Stimulated activated CD4-positive, alpha-beta T cell treated with anti-CD3 and anti-CD28 coated beads, Interleukin-2, amount 100 ng/mL, for 4 hours (primary cell): ENCODE results near the gene EMC1.
"Not testable (repeated sequence)": the region's sequence is repeated elsewhere in the genome, so short reads cannot be mapped to it uniquely, and the experiment has no call there.

Experiments
- DNase-seq: peaks from one replicate; pipeline ENCODE4 v3.0.0-alpha.2; 2020; ENCODE audit warnings: low read depth

The EMC1 gene

DNA sequence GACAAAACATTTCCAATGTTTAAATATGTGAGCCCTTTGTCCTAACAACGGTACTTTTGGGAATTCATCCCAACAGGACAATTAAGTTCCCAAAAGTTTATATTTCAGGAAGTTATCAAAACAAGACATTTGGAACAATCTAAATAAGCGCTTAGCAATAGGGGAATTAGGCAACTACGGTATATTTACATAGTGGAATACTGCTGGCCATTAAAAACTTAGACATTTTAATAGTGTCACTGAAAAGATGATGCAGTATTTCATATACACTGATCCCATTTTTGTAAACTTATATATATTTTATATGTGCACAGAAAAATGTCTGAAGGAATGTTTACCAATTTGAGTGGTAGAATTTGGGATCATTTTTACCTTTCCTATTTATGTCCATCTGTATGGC, 62.1 kb downstream of the EMC1 start:
- DNase-seq, result no peak

DNA sequence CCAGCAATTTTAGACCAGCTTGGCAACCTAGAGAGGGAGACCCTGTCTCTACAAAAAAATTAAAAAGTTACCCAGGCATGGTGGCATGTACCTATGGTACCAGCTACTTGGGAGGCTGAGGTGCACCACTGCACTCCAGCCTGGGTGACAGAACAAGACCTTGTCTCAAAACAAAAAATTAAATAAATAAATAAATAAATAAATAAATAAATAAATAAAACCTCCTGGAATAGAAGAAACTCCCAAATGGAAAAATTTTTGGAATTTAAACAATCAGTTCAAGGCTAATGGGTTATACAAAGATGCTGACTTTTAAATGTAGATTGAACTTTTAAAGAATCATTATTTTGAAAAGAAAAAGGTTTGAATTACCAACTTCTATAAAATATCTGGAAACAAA, 63.5 kb downstream of the EMC1 start:
- no peak for DNase-seq

DNA sequence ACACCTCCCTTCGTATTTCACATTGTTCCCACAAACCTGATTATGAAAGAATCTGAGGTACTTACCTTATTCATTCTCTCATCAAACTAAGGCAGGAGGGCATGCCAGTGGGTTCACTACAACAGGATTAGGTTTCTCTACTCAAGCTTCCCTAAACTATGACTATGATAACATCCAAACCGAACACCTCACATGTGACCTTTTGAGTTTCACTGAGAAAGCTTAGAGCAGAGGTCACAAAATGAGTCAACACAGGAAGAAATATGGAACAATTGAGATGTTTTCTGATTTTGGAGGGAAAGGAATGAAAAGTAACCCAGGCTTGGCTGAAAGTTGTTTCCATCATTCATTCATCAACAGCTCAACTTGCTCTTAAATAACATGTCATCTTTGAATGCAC, 65.3 kb downstream of the EMC1 start:
- no peak for DNase-seq

DNA sequence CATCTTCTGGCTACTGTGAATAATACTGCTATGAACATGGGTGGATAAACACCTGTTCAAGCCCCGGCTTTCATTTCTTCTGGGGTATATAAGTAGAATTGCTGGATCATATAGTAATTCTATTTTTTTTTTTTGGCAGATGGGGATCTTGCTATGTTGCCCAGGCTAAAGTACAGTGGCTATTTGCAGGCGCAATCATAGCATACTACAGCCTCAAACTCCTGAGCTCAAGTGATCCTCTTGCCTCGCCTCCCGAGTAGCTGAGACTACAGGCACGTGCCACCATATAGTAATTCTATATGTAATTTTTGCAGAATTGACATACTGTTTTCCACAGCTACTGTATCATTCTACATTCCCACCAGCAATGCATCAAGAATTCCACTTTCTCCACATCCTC, 69.1 kb downstream of the EMC1 start:
- DNase-seq, result no peak

DNA sequence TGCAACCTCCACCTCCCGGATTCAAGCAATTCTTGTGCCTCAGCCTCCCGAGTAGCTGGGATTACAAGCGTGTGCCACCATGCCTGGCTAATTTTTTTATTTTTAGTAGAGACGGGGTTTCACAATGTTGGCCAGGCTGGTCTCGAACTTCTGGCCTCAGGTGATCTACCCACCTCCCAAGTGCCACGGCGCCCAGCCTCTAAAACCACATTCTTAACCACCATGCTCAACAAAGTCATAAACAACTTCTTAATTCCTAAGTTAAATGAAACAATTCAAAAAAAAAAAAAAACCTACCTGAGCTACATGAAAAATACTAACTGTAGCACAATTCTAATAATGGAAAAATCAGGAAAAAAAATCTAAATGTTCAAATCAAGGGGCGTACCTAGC, 71.1 kb downstream of the EMC1 start:
- not testable (repeated sequence) for DNase-seq

DNA sequence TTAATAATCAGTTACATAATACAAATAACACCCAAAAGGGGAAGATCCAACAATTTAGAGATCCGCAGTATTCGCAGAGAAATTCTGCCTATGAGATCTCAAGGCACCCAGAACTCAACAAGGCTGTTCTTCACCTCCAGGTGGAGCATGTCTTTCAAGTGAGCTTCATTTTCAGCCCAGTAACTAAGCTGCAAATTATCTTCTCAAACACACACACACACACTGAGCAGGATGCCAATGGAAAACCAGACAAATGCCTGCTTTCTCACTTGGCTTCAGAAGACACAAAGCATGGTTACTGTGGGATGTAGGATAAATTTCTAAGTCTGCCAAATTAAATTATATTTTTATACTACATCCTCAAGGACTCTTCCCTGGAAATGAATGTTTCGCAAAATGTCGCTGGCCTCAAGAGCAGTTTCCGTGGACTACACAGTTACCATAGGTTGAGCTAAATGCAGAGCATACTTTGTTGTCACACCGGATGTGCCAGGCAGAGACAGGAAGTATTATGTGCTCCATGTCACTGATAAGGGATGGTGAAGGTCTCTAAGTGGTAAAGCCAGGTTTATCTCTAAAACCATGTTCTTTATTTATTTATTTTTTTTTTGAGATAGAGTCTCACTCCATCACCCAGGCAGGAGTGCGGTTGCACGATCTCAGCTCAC, 71.6 kb downstream of the EMC1 start:
- no peak for DNase-seq

DNA sequence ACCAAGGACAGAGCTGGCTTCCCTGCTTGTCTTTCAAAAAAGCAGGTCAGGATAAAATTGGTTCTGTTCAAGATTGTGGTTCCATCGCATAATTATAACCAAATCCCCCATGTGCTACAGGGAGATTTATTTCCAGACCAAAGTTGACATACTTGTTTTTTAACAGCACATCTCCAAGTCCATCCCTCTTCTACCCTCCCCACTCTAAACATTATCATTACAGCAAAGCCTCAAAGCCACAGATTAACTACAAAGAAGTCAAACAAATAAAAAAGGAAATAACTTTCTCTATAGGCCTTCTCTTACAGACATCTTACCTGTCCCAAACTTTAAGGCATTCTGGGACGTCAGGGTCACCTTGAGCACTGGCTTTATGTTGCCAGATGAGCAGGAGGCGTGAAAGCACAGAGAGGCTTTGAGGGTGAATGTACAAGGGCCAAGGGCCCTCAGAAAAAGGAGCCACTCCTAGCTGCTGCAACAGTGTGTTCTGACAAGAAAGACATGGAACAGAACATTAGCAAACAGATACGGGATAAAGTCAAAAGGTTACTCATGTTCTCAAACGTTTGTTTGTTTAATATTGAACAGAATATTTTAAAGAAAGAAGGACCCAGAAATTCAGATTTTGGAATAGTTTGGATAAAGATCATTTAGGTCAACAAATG, 72.5 kb downstream of the EMC1 start:
- DNase-seq, result no peak

DNA sequence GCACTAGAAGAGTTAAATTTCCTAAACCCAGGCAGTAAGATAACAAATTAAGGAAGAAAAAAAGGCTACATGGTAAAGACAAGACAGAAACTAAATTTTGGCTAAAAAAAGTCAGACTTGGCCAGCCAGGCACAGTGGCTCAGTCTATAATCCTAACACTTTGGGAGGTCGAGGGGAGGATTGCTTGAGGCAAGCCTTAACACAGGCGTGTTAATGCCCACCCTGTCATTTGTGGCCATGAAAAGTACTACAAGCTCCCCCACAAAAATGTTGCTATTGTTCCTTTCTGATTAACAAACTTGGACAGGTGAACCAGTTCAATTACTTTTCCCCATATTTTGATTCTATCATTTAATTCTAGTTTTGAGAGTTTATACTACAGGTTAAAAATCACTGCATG, 73.5 kb downstream of the EMC1 start:
- DNase-seq, result no peak

DNA sequence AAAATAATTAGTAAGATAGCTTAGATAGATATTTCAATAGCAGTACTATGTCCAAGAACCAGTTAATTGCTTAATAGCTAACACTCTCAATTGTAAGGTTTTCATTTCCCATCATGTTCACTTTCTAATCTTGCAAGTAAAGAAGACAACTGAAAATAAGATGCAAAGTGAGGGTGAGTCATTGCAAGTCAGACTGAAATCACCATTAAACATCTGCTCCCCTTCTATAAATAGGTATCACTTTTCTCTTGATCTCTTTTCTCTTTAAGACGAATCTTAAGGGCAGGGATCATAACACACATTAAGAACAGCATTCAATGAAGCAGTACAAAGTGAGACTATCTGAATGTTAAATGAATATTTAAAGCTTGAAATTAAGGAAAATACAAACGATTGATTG, 81.7 kb downstream of the EMC1 start:
- DNase-seq, result no peak

DNA sequence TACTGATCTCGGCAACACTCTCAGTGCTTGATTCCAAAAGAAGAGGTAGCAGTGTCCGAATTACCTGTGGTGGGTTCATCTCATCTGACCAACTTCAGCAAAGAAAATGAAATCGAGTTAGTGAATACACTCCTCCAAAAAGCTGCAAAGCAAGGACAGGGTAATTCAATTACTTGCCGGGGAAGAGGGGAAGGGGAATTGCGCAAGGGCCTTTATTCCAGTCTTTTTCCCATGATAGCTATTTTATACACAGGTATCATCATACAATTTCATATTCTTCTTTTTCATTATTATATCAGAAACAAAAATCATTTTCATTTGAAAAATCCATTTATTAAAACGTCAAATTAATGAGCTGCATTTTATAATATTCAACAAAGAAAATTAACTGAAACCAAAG, 84.2 kb downstream of the EMC1 start:
- DNase-seq, result no peak

DNA sequence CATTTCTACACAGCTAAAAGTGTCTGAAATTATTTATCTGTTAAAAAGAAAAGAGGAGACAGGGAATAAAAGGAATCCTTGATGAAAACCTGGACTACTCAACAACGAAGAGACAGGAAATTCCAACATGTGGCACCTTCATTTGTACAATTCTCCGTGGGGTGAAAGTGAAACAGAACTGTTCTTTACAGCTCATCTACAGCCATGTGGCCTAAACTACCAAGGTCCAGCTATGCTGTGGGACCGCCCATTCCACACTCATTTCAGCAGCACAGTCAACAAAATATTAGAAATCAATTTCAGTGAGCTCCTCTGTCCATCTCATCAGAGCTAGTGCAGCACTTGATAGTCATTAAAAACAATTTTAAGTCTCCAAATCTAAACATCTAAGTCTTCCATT, 85.3 kb downstream of the EMC1 start:
- no peak for DNase-seq
